GM18868 (cell line): ENCODE results near the gene GIPC3.

Experiments
- ATAC-seq: cut with Tn5 transposase; IDR thresholded peaks from one replicate; pipeline ENCODE4 v1.9.1; 2021; ENCODE audit warnings: mild to moderate bottlenecking, moderate library complexity; ENCODE audit not compliant: unreplicated experiment

The GIPC3 gene

GRCh38 chr19:3604227-3604986, 19.1 kb downstream of the GIPC3 start:
- ATAC-seq = no peak

GRCh38 chr19:3604987-3605343, 19.7 kb downstream of the GIPC3 start:
- ATAC-seq = no peak

GRCh38 chr19:3605361-3605760, 20.1 kb downstream of the GIPC3 start:
- no peak for ATAC-seq

GRCh38 chr19:3605770-3606169, 20.5 kb downstream of the GIPC3 start:
- no peak for ATAC-seq

GRCh38 chr19:3606174-3606689, 21.0 kb downstream of the GIPC3 start:
- no peak for ATAC-seq

GRCh38 chr19:3606690-3607289, 21.5 kb downstream of the GIPC3 start, which contains the start of gene TBXA2R:
Gene TBXA2R (minus strand): TSS chr19:3606875. CDS start chr19:3600634, 6,241 bp downstream.
- no peak for ATAC-seq

- no peak for ATAC-seq
Measured at GRCh38 chr19:3607303-3608078, 22.2 kb downstream of the GIPC3 start.

GRCh38 chr19:3608079-3608641, 22.9 kb downstream of the GIPC3 start:
- ATAC-seq = no peak

GRCh38 chr19:3608750-3609322, 23.6 kb downstream of the GIPC3 start:
- ATAC-seq = no peak

- ATAC-seq = no peak
Measured at GRCh38 chr19:3609779-3610719, 24.8 kb downstream of the GIPC3 start.

- ATAC-seq = no peak
Measured at GRCh38 chr19:3610745-3611717, 25.8 kb downstream of the GIPC3 start.

- ATAC-seq = no peak
Measured at GRCh38 chr19:3611841-3612240, 26.6 kb downstream of the GIPC3 start.

GRCh38 chr19:3612330-3612729, 27.1 kb downstream of the GIPC3 start:
- ATAC-seq = no peak

- no peak for ATAC-seq
Measured at GRCh38 chr19:3612901-3613741, 27.8 kb downstream of the GIPC3 start.

GRCh38 chr19:3613818-3614661, 28.8 kb downstream of the GIPC3 start:
- no peak for ATAC-seq

- ATAC-seq = no peak
Measured at GRCh38 chr19:3614858-3615505, 29.7 kb downstream of the GIPC3 start.
